Nephron (organoid): ENCODE data around the gene SMTN.

Experiments used
- H3K27ac Mint-ChIP-seq, 3 experiments: 2 replicates each; pipeline ENCODE4 v1.8.0; 2020; ENCODE audit warnings: mixed read lengths in 3 of 3, mild to moderate bottlenecking in 2 of 3, moderate library complexity in 1 of 3
- H3K27me3 Mint-ChIP-seq: 2 replicates; pipeline ENCODE4 v1.8.0; 2021; ENCODE audit warnings: low read depth, mild to moderate bottlenecking, moderate library complexity, mixed read lengths
- H3K36me3 Mint-ChIP-seq: 2 replicates; pipeline ENCODE4 v1.8.0; 2020; ENCODE audit warnings: low read depth, mixed read lengths
- H3K4me1 Mint-ChIP-seq: 2 replicates; pipeline ENCODE4 v1.8.0; 2020; ENCODE audit warnings: mixed read lengths
- H3K4me3 Mint-ChIP-seq, 3 experiments: 2 replicates each; pipeline ENCODE4 v1.8.0; 2020; ENCODE audit warnings: mild to moderate bottlenecking in 3 of 3, mixed read lengths in 3 of 3, moderate library complexity in 2 of 3
- H3K9me3 Mint-ChIP-seq: 2 replicates; pipeline ENCODE4 v1.8.0; 2020; ENCODE audit warnings: mixed read lengths
- TF ChIP-seq, protein P1 (sequence below), 3 experiments: fragments of 200-600 bp; sonication (generic); IDR thresholded peaks; one replicate each; pipeline ENCODE4 v1.5.0; 2021; ENCODE audit warnings: antibody characterized with exemption in 3 of 3; ENCODE audit not compliant: unreplicated experiment in 3 of 3

Gene SMTN

DNA sequence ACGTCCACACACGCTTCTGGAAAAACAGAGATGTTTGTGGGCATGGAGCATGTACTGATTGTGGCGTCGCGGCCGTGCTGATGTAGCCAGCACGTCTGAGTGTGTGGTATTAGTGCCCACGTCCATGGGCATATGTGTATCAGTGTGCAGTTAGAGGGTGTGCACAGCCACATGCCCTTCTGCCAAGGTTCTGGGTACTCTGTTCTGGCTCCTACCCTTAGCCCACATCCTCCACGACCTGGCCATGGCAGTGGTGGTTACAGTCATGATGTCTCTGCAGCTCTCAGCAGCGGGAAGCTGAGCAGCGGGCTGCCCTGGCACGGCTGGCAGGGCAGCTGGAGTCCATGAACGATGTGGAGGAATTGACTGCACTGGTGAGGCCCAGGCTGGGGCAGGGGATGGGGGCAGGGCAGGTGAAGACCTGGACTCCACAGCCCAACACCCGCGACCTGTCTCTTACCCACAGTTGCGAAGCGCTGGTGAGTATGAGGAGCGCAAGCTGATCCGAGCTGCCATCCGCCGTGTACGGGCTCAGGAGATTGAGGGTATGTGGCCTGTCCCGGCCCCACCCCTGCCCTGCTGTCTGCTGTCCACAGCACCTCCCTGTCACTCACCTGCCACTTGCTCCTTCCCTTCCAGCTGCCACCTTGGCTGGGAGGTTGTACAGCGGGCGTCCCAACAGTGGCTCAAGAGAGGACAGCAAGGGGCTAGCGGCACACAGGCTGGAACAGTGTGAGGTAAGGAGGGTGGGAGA, 7.3 kb downstream of the SMTN start:
- no peak overlapping the region for H3K27ac Mint-ChIP-seq
- no peaks in the 10 kb centered on the region for H3K36me3 Mint-ChIP-seq
- peaks cover 16% of the 10 kb centered on the region for H3K4me1 Mint-ChIP-seq
- no peaks in the 10 kb centered on the region for H3K9me3 Mint-ChIP-seq
- no peak overlapping the region for H3K4me3 Mint-ChIP-seq
- no peaks in the 10 kb centered on the region for H3K27me3 Mint-ChIP-seq
- TF ChIP-seq, protein P1, sequence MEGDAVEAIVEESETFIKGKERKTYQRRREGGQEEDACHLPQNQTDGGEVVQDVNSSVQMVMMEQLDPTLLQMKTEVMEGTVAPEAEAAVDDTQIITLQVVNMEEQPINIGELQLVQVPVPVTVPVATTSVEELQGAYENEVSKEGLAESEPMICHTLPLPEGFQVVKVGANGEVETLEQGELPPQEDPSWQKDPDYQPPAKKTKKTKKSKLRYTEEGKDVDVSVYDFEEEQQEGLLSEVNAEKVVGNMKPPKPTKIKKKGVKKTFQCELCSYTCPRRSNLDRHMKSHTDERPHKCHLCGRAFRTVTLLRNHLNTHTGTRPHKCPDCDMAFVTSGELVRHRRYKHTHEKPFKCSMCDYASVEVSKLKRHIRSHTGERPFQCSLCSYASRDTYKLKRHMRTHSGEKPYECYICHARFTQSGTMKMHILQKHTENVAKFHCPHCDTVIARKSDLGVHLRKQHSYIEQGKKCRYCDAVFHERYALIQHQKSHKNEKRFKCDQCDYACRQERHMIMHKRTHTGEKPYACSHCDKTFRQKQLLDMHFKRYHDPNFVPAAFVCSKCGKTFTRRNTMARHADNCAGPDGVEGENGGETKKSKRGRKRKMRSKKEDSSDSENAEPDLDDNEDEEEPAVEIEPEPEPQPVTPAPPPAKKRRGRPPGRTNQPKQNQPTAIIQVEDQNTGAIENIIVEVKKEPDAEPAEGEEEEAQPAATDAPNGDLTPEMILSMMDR (IDR thresholded peaks at IDR 0.05; ENCODE audit: unreplicated experiment in 3 of 3) = no peak

DNA sequence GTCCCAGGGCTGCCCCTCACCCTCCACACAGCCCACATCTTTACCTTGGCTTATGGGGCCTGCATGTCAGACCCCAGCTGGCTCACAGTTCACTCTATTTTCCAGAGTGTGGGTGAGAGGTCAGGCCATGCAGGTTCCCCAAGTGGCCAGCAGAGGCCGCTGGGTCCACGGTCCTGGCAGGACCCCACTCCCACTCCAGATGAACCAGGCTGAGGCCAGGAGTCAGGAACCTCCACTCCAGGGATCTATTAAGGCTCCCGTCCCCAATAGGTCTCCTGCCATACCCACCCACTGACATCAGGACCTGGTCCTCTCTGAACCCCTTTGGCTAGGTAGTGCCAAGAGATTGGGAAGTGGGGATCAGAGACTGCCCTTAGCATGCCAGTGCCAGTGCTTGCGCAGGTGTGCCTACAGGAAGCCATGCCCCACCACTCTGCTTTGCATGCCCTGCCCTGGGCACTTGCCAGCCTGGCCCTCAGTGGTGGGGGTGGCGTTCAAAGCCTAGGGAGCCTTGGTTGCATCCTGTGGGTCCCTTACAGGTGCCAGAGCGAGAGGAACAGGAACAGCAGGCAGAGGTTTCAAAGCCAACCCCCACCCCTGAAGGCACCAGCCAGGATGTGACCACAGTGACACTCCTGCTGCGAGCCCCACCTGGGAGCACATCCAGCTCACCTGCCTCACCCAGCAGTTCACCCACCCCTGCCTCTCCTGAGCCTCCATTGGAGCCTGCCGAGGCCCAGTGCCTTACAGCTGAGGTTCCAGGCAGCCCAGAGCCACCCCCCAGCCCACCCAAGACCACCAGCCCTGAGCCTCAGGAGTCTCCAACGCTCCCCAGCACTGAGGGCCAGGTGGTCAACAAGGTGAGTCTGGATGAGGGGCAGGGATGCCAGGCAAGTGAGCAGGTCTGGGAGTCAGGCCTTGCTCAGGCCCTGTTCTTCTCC, 8.3 kb downstream of the SMTN start:
- H3K4me1 Mint-ChIP-seq = peaks cover 12% of the 10 kb centered on the region

DNA sequence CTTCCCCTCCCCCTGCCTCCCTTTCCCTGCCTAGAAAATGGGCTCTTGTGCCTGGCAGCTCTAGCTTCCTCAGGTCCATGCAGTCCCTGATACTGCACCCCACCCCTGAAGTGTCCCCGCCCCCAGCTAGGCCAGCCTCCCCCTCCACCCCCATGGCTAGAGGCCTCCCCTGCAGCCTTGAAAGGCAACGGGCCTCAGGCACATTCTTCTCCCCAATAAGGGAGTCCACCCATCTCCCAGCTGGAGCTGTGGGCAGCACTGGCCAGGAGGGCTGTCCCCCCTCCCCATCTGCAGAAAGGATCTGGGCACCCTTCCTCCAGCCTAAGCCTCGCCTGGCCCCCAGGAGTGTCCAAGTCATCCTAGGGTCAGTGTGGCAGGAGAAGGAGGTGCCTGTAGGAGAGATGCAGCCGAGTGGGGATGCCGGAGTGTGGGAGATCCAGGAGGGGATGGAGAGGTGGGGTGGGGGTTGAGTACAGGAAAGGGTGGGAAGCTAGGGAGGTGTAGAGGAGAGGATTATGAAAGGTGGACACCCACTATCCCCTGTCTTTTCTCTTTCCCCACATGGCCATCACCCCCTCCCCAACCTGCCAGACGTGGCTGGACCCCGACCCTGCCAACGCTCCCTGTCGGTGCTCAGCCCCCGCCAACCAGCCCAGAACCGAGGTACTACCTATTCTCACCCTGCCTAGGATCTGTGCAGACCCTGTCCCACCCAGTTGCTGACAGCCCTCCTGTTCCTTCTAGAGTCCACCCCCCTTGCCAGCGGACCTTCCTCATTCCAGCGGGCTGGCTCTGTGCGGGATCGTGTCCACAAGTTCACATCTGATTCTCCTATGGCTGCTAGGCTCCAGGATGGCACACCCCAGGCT, 9.3 kb downstream of the SMTN start:
- Mint-ChIP-seq H3K9me3 (no peaks in the 10 kb centered on the region), H3K36me3 (peaks cover 8% of the 10 kb centered on the region), H3K27me3 (no peaks in the 10 kb centered on the region), H3K4me3 (no peak overlapping the region), H3K4me1 (peaks cover 20% of the 10 kb centered on the region), H3K27ac (no peak overlapping the region)
- TF ChIP-seq, protein P1 (IDR thresholded peaks at IDR 0.05; ENCODE audit: unreplicated experiment in 3 of 3) = no peak

More for the DNA sequence above, 8.3 kb downstream of the SMTN start:
- Mint-ChIP-seq H3K27ac (peak overlapping the region in 1 of 3 experiments; percentile 73), H3K4me3 (peak overlapping the region in 2 of 3 experiments; percentile 27 to 48), H3K27me3 (no peaks in the 10 kb centered on the region), H3K36me3 (no peaks in the 10 kb centered on the region), H3K9me3 (no peaks in the 10 kb centered on the region)
- TF ChIP-seq, protein P1 (IDR thresholded peaks at IDR 0.05; ENCODE audit: unreplicated experiment in 3 of 3) = peak; percentile 68 to 75 (median 73)

DNA sequence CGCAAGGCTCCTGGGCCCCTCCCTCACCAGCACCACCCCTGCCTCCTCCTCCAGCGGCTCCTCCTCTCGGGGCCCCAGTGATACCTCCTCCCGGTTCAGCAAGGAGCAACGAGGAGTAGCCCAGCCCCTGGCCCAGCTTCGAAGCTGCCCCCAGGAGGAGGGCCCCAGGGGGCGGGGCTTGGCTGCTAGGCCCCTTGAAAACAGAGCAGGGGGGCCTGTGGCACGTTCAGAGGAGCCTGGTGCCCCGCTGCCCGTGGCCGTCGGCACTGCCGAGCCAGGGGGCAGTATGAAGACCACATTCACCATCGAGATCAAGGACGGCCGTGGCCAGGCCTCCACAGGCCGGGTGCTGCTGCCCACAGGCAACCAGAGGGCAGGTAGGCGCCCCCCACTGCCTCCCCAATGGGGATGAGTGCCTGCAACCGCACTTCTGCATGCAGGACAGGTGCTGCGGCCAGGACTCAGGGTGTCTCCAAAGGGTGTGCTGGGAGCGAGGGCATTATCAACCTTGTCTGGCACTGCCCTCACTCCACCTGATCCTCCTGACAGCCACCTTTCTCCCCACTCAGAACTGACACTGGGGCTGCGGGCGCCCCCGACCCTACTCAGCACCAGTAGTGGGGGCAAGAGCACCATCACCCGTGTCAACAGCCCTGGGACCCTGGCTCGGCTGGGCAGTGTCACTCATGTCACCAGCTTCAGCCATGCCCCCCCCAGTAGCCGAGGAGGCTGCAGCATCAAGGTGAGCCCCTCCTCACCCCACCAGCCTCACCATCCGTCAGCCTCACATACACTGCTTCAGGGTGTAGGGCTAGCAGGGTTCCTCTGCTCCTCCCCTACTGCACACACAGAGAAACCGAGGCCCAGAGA, 10.2 kb downstream of the SMTN start:
- H3K27ac Mint-ChIP-seq = no peak overlapping the region
- H3K9me3 Mint-ChIP-seq = no peaks in the 10 kb centered on the region
- peaks cover 27% of the 10 kb centered on the region for H3K4me1 Mint-ChIP-seq
- H3K27me3 Mint-ChIP-seq = no peaks in the 10 kb centered on the region
- peaks cover 17% of the 10 kb centered on the region for H3K36me3 Mint-ChIP-seq
- TF ChIP-seq, protein P1 (IDR thresholded peaks at IDR 0.05; ENCODE audit: unreplicated experiment in 3 of 3) = no peak
- H3K4me3 Mint-ChIP-seq = no peak overlapping the region

DNA sequence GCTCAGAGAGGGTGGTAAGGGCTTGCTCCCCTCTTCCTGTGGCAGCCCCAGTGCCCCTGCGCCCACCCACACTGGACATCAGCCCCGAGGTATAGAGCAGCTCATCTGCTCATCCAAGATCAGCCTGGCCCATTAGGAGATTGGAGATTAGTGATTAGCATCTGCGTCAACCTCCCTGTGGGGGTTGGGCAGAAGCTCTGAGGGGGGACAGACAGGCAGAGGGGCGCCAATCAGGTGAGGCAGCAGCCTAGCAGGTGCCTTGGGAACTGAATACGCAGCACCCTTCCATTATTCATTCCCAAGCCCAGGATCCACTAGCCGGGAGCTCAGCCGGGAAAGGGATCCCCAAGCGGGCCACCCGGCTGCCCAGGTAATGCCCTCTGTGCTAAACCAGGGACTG, 11.0 kb downstream of the SMTN start:
- Mint-ChIP-seq H3K4me1 (peaks cover 30% of the 10 kb centered on the region), H3K36me3 (peaks cover 23% of the 10 kb centered on the region), H3K27ac (no peak overlapping the region), H3K27me3 (no peaks in the 10 kb centered on the region), H3K9me3 (no peaks in the 10 kb centered on the region), H3K4me3 (no peak overlapping the region)
- TF ChIP-seq, protein P1 (IDR thresholded peaks at IDR 0.05; ENCODE audit: unreplicated experiment in 3 of 3) = no peak
